ENCODE data around the gene C12orf76. TPM values are rescaled to one million over a fixed set of nuclear protein-coding genes. Genes with fewer than 3 reads are reported as not detected.

Gene C12orf76
- polyA plus RNA-seq, 3 donors: 9.3 to 19.4 (median 10.6) TPM

DNA sequence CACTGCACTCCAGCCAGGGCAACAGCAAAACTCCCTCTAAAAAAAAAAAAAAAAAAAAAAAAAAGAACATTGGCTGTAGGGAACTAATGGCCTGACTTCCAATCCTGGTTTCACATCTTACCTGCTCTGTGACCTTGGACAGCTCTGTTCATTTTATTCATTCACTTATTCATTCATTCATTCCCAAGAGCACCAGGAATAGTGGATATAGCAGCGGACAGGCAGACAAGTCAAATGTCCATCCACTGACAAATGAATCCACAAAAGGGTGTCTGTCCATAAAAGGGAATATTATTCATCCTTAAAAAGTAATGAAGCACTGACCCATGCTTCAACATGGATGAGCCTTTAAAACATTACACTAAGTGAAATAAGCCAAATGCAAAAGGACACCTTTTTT lies 27.6 kb upstream of the C12orf76 start:
- no peak overlapping the region for H3K27ac Mint-ChIP-seq
- Histone ChIP-seq H3K79me2 (ENCODE audit: insufficient read depth, low read length) (no peaks in the 10 kb centered on the region), H3K4me1 (ENCODE audit: control insufficient read depth in 1 of 2, insufficient read depth in 2 of 2, low read length in 2 of 2) (peaks cover 22 to 28% of the 10 kb centered on the region in 2 donors), H4K20me1 (ENCODE audit: insufficient read depth, low read length) (no peaks in the 10 kb centered on the region), H3K27ac (ENCODE audit: low read depth in 1 of 2, low read length in 2 of 2) (no peak overlapping the region), H3K27me3 (ENCODE audit: control insufficient read depth in 2 of 2, insufficient read depth in 2 of 2, low read length in 2 of 2) (no peaks in the 10 kb centered on the region), H2AFZ (ENCODE audit: insufficient read depth, low read depth, low read length, poor library complexity, severe bottlenecking) (no peak overlapping the region), H3K4me2 (replicated peaks; ENCODE audit: extremely low read depth, low read length, poor library complexity, severe bottlenecking) (no peak overlapping the region), H3K9ac (ENCODE audit: insufficient read depth, low read length, poor library complexity, severe bottlenecking) (no peak overlapping the region), H3K4me3 (replicated peaks in 1 of 3; ENCODE audit: low read depth in 2 of 3, low read length in 3 of 3) (no peak overlapping the region), H3K9me3 (replicated peaks in 1 of 2; ENCODE audit: control insufficient read depth in 1 of 2, insufficient read depth in 1 of 2, low read length in 2 of 2) (no peaks in the 10 kb centered on the region), H3K36me3 (replicated peaks in 1 of 2; ENCODE audit: control insufficient read depth in 1 of 2, insufficient read depth in 2 of 2, low read length in 2 of 2) (no peaks in the 10 kb centered on the region)
- TF ChIP-seq CTCF (IDR thresholded peaks at IDR 0.05): no peak
- H3K36me3 Mint-ChIP-seq: no peaks in the 10 kb centered on the region
- H3K27me3 Mint-ChIP-seq (ENCODE audit: low read depth in 3 of 3): peaks cover 2 to 5% (median 3%) of the 10 kb centered on the region in 3 donors
- intact Hi-C loops (cut with micrococcal nuclease): no loop called here
- no peak overlapping the region for H3K4me3 Mint-ChIP-seq
- peaks cover 0 to 5% (median 0%) of the 10 kb centered on the region in 7 donors for H3K9me3 Mint-ChIP-seq
- WGBS (ENCODE audit: insufficient coverage): no CpG with 5 or more reads among the region's 1 CpG
- no peak for DNase-seq
- peaks cover 24% of the 10 kb centered on the region for H3K4me1 Mint-ChIP-seq

DNA sequence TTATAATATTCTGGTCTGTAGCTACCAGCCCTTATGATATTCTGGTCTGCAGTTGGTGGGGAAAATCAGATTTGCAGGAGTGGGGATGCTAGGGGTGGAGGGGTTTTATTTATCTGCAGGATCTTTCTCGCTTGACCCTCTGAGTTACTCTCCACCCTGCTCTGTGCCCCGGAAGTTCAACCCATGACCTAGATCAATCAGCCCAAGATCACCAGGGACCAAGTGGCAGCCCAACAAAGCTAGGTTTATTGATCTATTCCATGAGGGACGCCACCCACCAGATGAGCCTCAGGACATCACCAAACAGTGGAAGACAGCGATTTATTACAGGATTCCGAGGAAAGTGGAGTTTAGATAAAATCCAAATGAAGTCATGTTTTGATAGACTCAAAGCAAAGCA lies 25.8 kb upstream of the C12orf76 start:
- 100% methylated on average over 4 of the region's 5 CpGs for WGBS (ENCODE audit: insufficient coverage)
- H3K79me2 ChIP-seq (ENCODE audit: insufficient read depth, low read length): no peaks in the 10 kb centered on the region
- H3K9ac ChIP-seq (ENCODE audit: insufficient read depth, low read length, poor library complexity, severe bottlenecking): no peak overlapping the region
- no peak overlapping the region for H3K4me3 Mint-ChIP-seq
- H3K9me3 ChIP-seq (replicated peaks in 1 of 2; ENCODE audit: control insufficient read depth in 1 of 2, insufficient read depth in 1 of 2, low read length in 2 of 2): no peaks in the 10 kb centered on the region
- H2AFZ ChIP-seq (ENCODE audit: insufficient read depth, low read depth, low read length, poor library complexity, severe bottlenecking): peak overlapping the region; percentile 5
- H3K4me3 ChIP-seq (replicated peaks in 1 of 3; ENCODE audit: low read depth in 2 of 3, low read length in 3 of 3): no peak overlapping the region
- intact Hi-C loops (cut with micrococcal nuclease): no loop called here
- H3K4me2 ChIP-seq (replicated peaks; ENCODE audit: extremely low read depth, low read length, poor library complexity, severe bottlenecking): no peak overlapping the region
- peaks cover 13% of the 10 kb centered on the region for H3K4me1 Mint-ChIP-seq
- H3K27ac ChIP-seq (ENCODE audit: low read depth in 1 of 2, low read length in 2 of 2): no peak overlapping the region
- H3K36me3 Mint-ChIP-seq: no peaks in the 10 kb centered on the region
- no peak for TF ChIP-seq CTCF (IDR thresholded peaks at IDR 0.05)
- DNase-seq: no peak
- H3K27me3 ChIP-seq (ENCODE audit: control insufficient read depth in 2 of 2, insufficient read depth in 2 of 2, low read length in 2 of 2): no peaks in the 10 kb centered on the region
- H4K20me1 ChIP-seq (ENCODE audit: insufficient read depth, low read length): no peaks in the 10 kb centered on the region
- H3K27ac Mint-ChIP-seq: peak overlapping the region in 1 of 7 donors; percentile 76
- peaks cover 2 to 3% (median 3%) of the 10 kb centered on the region in 3 donors for H3K27me3 Mint-ChIP-seq (ENCODE audit: low read depth in 3 of 3)
- peaks cover 0 to 3% (median 0%) of the 10 kb centered on the region in 7 donors for H3K9me3 Mint-ChIP-seq
- H3K36me3 ChIP-seq (replicated peaks in 1 of 2; ENCODE audit: control insufficient read depth in 1 of 2, insufficient read depth in 2 of 2, low read length in 2 of 2): no peaks in the 10 kb centered on the region
- peaks cover 11 to 15% of the 10 kb centered on the region in 2 donors for H3K4me1 ChIP-seq (ENCODE audit: control insufficient read depth in 1 of 2, insufficient read depth in 2 of 2, low read length in 2 of 2)

Data from CD14-positive monocyte (primary cell).